Endothelial cell of umbilical vein (primary cell): ENCODE data around the gene NCF4. TPM values are rescaled to one million over a fixed set of nuclear protein-coding genes. Genes with fewer than 3 reads are reported as not detected.

Experiments
- BruUV-seq: library from RNA; stranded (reverse); fragments of 400-500 nt; replicated peaks from 2 replicates; lab custom pipeline; 2021; lab: Mats Ljungman, UMichigan
- CTCF ChIA-PET: fragments of 300-600, 350-600 bp; sonication (Branson Sonifier 250); formaldehyde crosslinking; loops from one replicate; lab custom pipeline; 2021; ENCODE audit warnings: antibody characterized with exemption, inconsistent platforms; lab: Charles Lee
- POLR2A ChIA-PET: fragments of 300-600, 350-600 bp; sonication (Branson Sonifier 250); formaldehyde crosslinking; loops from one replicate; lab custom pipeline; 2021; ENCODE audit warnings: antibody characterized with exemption, inconsistent platforms; lab: Charles Lee
- DNase-seq: peaks from one replicate; pipeline ENCODE4 v3.0.0-alpha.2; 2011; ENCODE audit warnings: low read depth, low spot score
- FAIRE-seq: peaks from 2 replicates; lab custom pipeline; 2011; peaks lifted over from hg19 to GRCh38; lab: Jason Lieb, UNC
- H2AFZ ChIP-seq: 2 replicates; pipeline ENCODE4 v1.6.0; 2012; ENCODE audit warnings: low read depth, low read length, control low read depth, inconsistent platforms
- H3K27ac ChIP-seq: 2 replicates; pipeline ENCODE4 v1.5.1; 2011; ENCODE audit warnings: low read depth, mild to moderate bottlenecking, control low read depth, low read length, moderate library complexity; ENCODE audit not compliant: insufficient read depth
- H3K27me3 ChIP-seq, 2 experiments: 2 replicates each; pipeline versions ENCODE4 v1.6.0 to v1.6.1; 2011; ENCODE audit warnings: low read length in 2 of 2, mixed read lengths in 1 of 2; ENCODE audit not compliant: control insufficient read depth in 2 of 2, insufficient read depth in 2 of 2
- H3K36me3 ChIP-seq, 2 experiments: 2 replicates in 1 of 2; 3 replicates in 1 of 2; pipeline ENCODE4 v1.5.1; 2011; ENCODE audit warnings: low read length in 2 of 2, mild to moderate bottlenecking in 1 of 2, moderate library complexity in 1 of 2; ENCODE audit not compliant: control insufficient read depth in 2 of 2, insufficient read depth in 2 of 2; ENCODE audit errors: extremely low read depth in 1 of 2
- H3K4me1 ChIP-seq: 3 replicates; pipeline ENCODE4 v1.5.1; 2011; ENCODE audit warnings: mild to moderate bottlenecking, low read length; ENCODE audit not compliant: control insufficient read depth, insufficient read depth; ENCODE audit errors: extremely low read depth
- H3K4me2 ChIP-seq: 2 replicates; pipeline ENCODE4 v1.6.1; 2011; ENCODE audit warnings: low read length, control low read depth, mixed read lengths; ENCODE audit not compliant: insufficient read depth
- H3K4me3 ChIP-seq, 3 experiments: fragments of 200-600 bp in 1 of 3; sonication (generic), shearing (Covaris generic) in 1 of 3; replicated peaks in 1 of 3; 2 replicates each; pipeline ENCODE4 v1.5.1; 2011 to 2016; ENCODE audit warnings: control low read depth in 3 of 3, low read length in 3 of 3, mild to moderate bottlenecking in 2 of 3, inconsistent platforms in 1 of 3, low read depth in 1 of 3, moderate library complexity in 1 of 3; ENCODE audit not compliant: insufficient read depth in 1 of 3
- H3K79me2 ChIP-seq: 2 replicates; pipeline ENCODE4 v1.6.0; 2012; ENCODE audit warnings: low read length, inconsistent platforms; ENCODE audit not compliant: control insufficient read depth, insufficient read depth
- H3K9ac ChIP-seq: replicated peaks from 2 replicates; pipeline ENCODE3; 2011; ENCODE audit warnings: low read length, control low read depth; ENCODE audit not compliant: insufficient read depth; ENCODE audit errors: extremely low read depth
- H3K9me1 ChIP-seq: replicated peaks from 3 replicates; pipeline ENCODE4 v1.6.0; 2011; ENCODE audit warnings: mild to moderate bottlenecking, low read length; ENCODE audit not compliant: control insufficient read depth, insufficient read depth; ENCODE audit errors: extremely low read depth
- H3K9me3 ChIP-seq: replicated peaks from 2 replicates; pipeline ENCODE4 v1.5.1; 2012; ENCODE audit warnings: low read length, inconsistent platforms; ENCODE audit not compliant: control insufficient read depth, insufficient read depth
- H4K20me1 ChIP-seq: replicated peaks from 2 replicates; pipeline ENCODE3; 2011; ENCODE audit warnings: mild to moderate bottlenecking, low read length; ENCODE audit not compliant: control insufficient read depth, insufficient read depth; ENCODE audit errors: extremely low read depth
- CTCF ChIP-seq, 2 donors: IDR thresholded peaks; 1 replicate in 1 of 2; 2 replicates in 1 of 2; pipeline ENCODE4 v1.5.1; 2011; ENCODE audit warnings: low read length in 2 of 2, mild to moderate bottlenecking in 2 of 2, moderate library complexity in 2 of 2, control low read depth in 1 of 2, inconsistent platforms in 1 of 2, low read depth in 1 of 2; ENCODE audit not compliant: insufficient read depth in 1 of 2; ENCODE audit errors: extremely low read depth in 1 of 2
- EZH2 ChIP-seq: IDR thresholded peaks from 2 replicates; pipeline ENCODE4 v1.6.1; 2012; ENCODE audit warnings: borderline replicate concordance, low read depth, mild to moderate bottlenecking, moderate library complexity, low read length, inconsistent platforms; ENCODE audit not compliant: severe bottlenecking
- FOS ChIP-seq: IDR thresholded peaks from 2 replicates; pipeline ENCODE4 v1.6.1; 2011; ENCODE audit warnings: mild to moderate bottlenecking, low read length, moderate library complexity, borderline replicate concordance; ENCODE audit not compliant: insufficient read depth
- GATA2 ChIP-seq: IDR thresholded peaks from 2 replicates; pipeline ENCODE4 v1.7.0; 2011; ENCODE audit warnings: low read depth, mild to moderate bottlenecking, moderate library complexity, mixed read lengths, low read length; ENCODE audit not compliant: insufficient read length, insufficient read depth
- JUN ChIP-seq: IDR thresholded peaks from 2 replicates; pipeline ENCODE4 v1.6.1; 2011; ENCODE audit warnings: borderline replicate concordance, low read depth; ENCODE audit not compliant: insufficient read length, insufficient read depth
- MAX ChIP-seq: IDR thresholded peaks from 2 replicates; pipeline ENCODE4 v1.6.1; 2011; ENCODE audit not compliant: insufficient read depth, insufficient read length
- MYC ChIP-seq: IDR thresholded peaks from one replicate; pipeline ENCODE4 v1.6.1; 2011; ENCODE audit warnings: mild to moderate bottlenecking, low read depth, low read length
- POLR2A ChIP-seq: IDR thresholded peaks from 2 replicates; pipeline ENCODE4 v1.6.1; 2012; ENCODE audit warnings: low read depth, mild to moderate bottlenecking, control low read depth, low read length
- POLR2AphosphoS5 ChIP-seq: IDR thresholded peaks from 2 replicates; pipeline ENCODE4 v1.6.1; 2012; ENCODE audit warnings: low read depth, mild to moderate bottlenecking, control low read depth, low read length, moderate library complexity; ENCODE audit not compliant: insufficient read depth
- dilution Hi-C: fragments of 300-500 bp; cut with MboI; formaldehyde crosslinking; loops from one replicate; pipeline ENCODE4 v1.15.0; 2019; ENCODE audit warnings: low sequenced_read_pairs; ENCODE audit not compliant: extremely low pct_ligation_motif_present
- intact Hi-C: fragments of 100-400 bp; cut with micrococcal nuclease; formaldehyde crosslinking; loops from one replicate; pipeline ENCODE4 v1.10.0; 2022
- polyA plus RNA-seq, 4 experiments: library from polyadenylated mRNA; depleted of rRNA in 3 of 4; stranded (reverse) in 3 of 4; unstranded in 1 of 4; fragments of >200 nt; gene quantifications; 2 replicates each; pipeline versions ENCODE4 v1.2.1 to v1.2.3, GENCODE V29; 2011 to 2012; ENCODE audit warnings: missing spikeins in 1 of 4
- total RNA-seq: library from RNA; stranded (reverse); gene quantifications from 2 replicates; pipeline ENCODE4 v1.2.3, GENCODE V29; 2021

Gene NCF4
- total and polyA plus RNA-seq, 2 donors (not counting 3 experiments of a cell fraction or from before 2014, with no cell fraction given), result 0.07 TPM; not detected in 1

GRCh38 chr22:36835903-36836302 lies 24.9 kb upstream of the NCF4 start:
- CTCF ChIA-PET, result interaction anchor here (2.5 kb wide), 1 partner anchor 20 kb away, joined by 7 read pairs; no protein-coding TSS in a partner anchor
- no TSS peak for BruUV-seq
- H3K27me3 ChIP-seq, result peaks cover under 1 to 2% of the 10 kb centered on the region in 2 experiments
- no peak overlapping the region for H3K27ac ChIP-seq
- no peaks in the 10 kb centered on the region for H4K20me1 ChIP-seq
- no peaks in the 10 kb centered on the region for H3K9me1 ChIP-seq
- H3K4me2 ChIP-seq, result no peak overlapping the region
- FAIRE-seq (no peak), DNase-seq (no peak)
- no peaks in the 10 kb centered on the region for H3K9me3 ChIP-seq
- POLR2A ChIA-PET, result no interaction called here
- H3K9ac ChIP-seq, result no peak overlapping the region
- intact Hi-C loops (no loop called here), dilution Hi-C loops (loop anchor here (10.0 kb wide), 1 partner anchor 61 kb away; the partner anchor contains the start of gene IFT27)
- no peaks in the 10 kb centered on the region for H3K36me3 ChIP-seq
- no peak for TF ChIP-seq POLR2A
- no peak for TF ChIP-seq FOS
- TF ChIP-seq EZH2, result no peak
- no peak for TF ChIP-seq MYC
- TF ChIP-seq GATA2, result no peak
- no peak for TF ChIP-seq POLR2AphosphoS5
- no peak overlapping the region for H3K4me3 ChIP-seq
- H2AFZ ChIP-seq, result no peak overlapping the region
- no peaks in the 10 kb centered on the region for H3K79me2 ChIP-seq
- H3K4me1 ChIP-seq, result no peaks in the 10 kb centered on the region

- TF ChIP-seq FOS (no peak), JUN (no peak), MYC (no peak), EZH2 (no peak), POLR2AphosphoS5 (no peak), CTCF (IDR thresholded peaks at IDR 0.05; ENCODE audit: extremely low read depth in 1 of 2, insufficient read depth in 1 of 2, low read depth in 1 of 2, low read length in 2 of 2) (no peak), GATA2 (no peak), POLR2A (no peak), MAX (no peak)
- ChIA-PET CTCF (interaction anchor here (1.6 to 1.7 kb wide), 2 partner anchors 18 kb away, joined by 3 to 8 read pairs; no protein-coding TSS in a partner anchor), POLR2A (no interaction called here)
- DNase-seq (no peak), FAIRE-seq (no peak)
- no peaks in the 10 kb centered on the region for H3K9me1 ChIP-seq
- no peaks in the 10 kb centered on the region for H3K27me3 ChIP-seq
- H4K20me1 ChIP-seq, result no peaks in the 10 kb centered on the region
- H3K36me3 ChIP-seq, result no peaks in the 10 kb centered on the region
- no peak overlapping the region for H3K4me2 ChIP-seq
- no peak overlapping the region for H2AFZ ChIP-seq
- intact Hi-C loops (no loop called here), dilution Hi-C loops (loop anchor here (10.0 kb wide), 1 partner anchor 64 kb away; the partner anchor contains the start of gene IFT27)
- no peaks in the 10 kb centered on the region for H3K9me3 ChIP-seq
- no peak overlapping the region for H3K4me3 ChIP-seq
- no TSS peak for BruUV-seq
- no peaks in the 10 kb centered on the region for H3K4me1 ChIP-seq
- no peaks in the 10 kb centered on the region for H3K79me2 ChIP-seq
- H3K9ac ChIP-seq, result no peak overlapping the region
- no peak overlapping the region for H3K27ac ChIP-seq
These were observed 22.4 kb upstream of the NCF4 start for GRCh38 chr22:36838119-36839030.
